RWPE2 (cell line): ENCODE data around the gene MBD3L2B.
"Not testable (repeated sequence)": the region's sequence is repeated elsewhere in the genome, so short reads cannot be mapped to it uniquely, and the experiment has no call there.

Experiments
- ATAC-seq: fragments of 200-7000 bp; cut with Tn5 transposase; 3 replicates; pipeline ENCODE4 v1.9.1; 2021; ENCODE audit warnings: low read depth
- DNase-seq: peaks from one replicate; pipeline ENCODE4 v3.0.0-alpha.2; 2020; ENCODE audit warnings: low spot score
- H3K27ac ChIP-seq: fragments of 450-650 bp; 2 replicates; pipeline ENCODE4 v1.5.1; 2017; ENCODE audit warnings: mild to moderate bottlenecking; ENCODE audit not compliant: poor library complexity, severe bottlenecking
- H3K27me3 ChIP-seq: fragments of 250-450 bp; sonication (Bioruptor Pico); 2 replicates; pipeline ENCODE4 v1.5.1; 2021; ENCODE audit warnings: mild to moderate bottlenecking, moderate library complexity; ENCODE audit not compliant: insufficient read depth, poor library complexity, severe bottlenecking
- H3K36me3 ChIP-seq: fragments of 250-450 bp; sonication (Bioruptor Pico); 2 replicates; pipeline ENCODE4 v1.5.1; 2020; ENCODE audit warnings: low read depth, mild to moderate bottlenecking, moderate library complexity
- H3K4me1 ChIP-seq: fragments of 250-450 bp; sonication (Bioruptor Pico); 2 replicates; pipeline ENCODE4 v1.5.1; 2021; ENCODE audit warnings: mild to moderate bottlenecking, moderate library complexity; ENCODE audit not compliant: insufficient read depth, poor library complexity, severe bottlenecking
- H3K4me3 ChIP-seq: fragments of 250-450 bp; sonication (Bioruptor Pico); 2 replicates; pipeline ENCODE4 v1.5.1; 2021; ENCODE audit warnings: mild to moderate bottlenecking, moderate library complexity; ENCODE audit not compliant: severe bottlenecking
- H3K9me3 ChIP-seq: fragments of 250-450 bp; sonication (Bioruptor Pico); 2 replicates; pipeline ENCODE4 v1.5.1; 2021; ENCODE audit warnings: mild to moderate bottlenecking, moderate library complexity; ENCODE audit not compliant: severe bottlenecking
- CTCF ChIP-seq: fragments of 450-650 bp; IDR thresholded peaks from one replicate; pipeline ENCODE4 v1.5.1; 2017; ENCODE audit warnings: mild to moderate bottlenecking, moderate library complexity; ENCODE audit not compliant: poor library complexity, severe bottlenecking

The MBD3L2B gene

GRCh38 chr19:7021331-7021730, at the start of gene MBD3L2B:
Gene MBD3L2B (minus strand): TSS chr19:7021431. CDS start chr19:7021397, 34 bp downstream.
- ATAC-seq, H3K4me1 ChIP-seq, H3K4me3 ChIP-seq, H3K9me3 ChIP-seq, H3K27me3 ChIP-seq, H3K27ac ChIP-seq, DNase-seq, H3K36me3 ChIP-seq: not testable (repeated sequence)

GRCh38 chr19:7069904-7070226, 48.6 kb upstream of the MBD3L2B start:
- peak overlapping the region; percentile 18 for H3K27ac ChIP-seq
- H3K36me3 ChIP-seq, result peaks cover 28% of the 10 kb centered on the region
- no peak for DNase-seq
- no peaks in the 10 kb centered on the region for H3K27me3 ChIP-seq
- H3K4me1 ChIP-seq, result no peaks in the 10 kb centered on the region
- TF ChIP-seq CTCF, result no peak
- no peaks in the 10 kb centered on the region for H3K9me3 ChIP-seq
- ATAC-seq, result peak; percentile 6; the same call in 2 of the 3 replicates
- H3K4me3 ChIP-seq, result peak overlapping the region; percentile 81

- peak; percentile 96 for DNase-seq
- no peaks in the 10 kb centered on the region for H3K9me3 ChIP-seq
- ATAC-seq, result peak; percentile 98
- H3K4me3 ChIP-seq, result peak within 1 kb of the TSS; percentile 81
- H3K27ac ChIP-seq, result peak within 1 kb of the TSS; percentile 18
- no peak for TF ChIP-seq CTCF
- H3K4me1 ChIP-seq, result no peaks in the 10 kb centered on the region
- no peaks in the 10 kb centered on the region for H3K27me3 ChIP-seq
- peaks cover 26% of the 10 kb centered on the region for H3K36me3 ChIP-seq
Measured at GRCh38 chr19:7069042-7069903, 48.0 kb upstream of the MBD3L2B start, which contains the start of gene ZNF557. Gene ZNF557 (plus strand): TSS chr19:7069703. CDS start chr19:7075075, 5,372 bp downstream.

GRCh38 chr19:7068599-7068998, 47.4 kb upstream of the MBD3L2B start:
- H3K4me1 ChIP-seq, result no peaks in the 10 kb centered on the region
- no peak for TF ChIP-seq CTCF
- H3K27me3 ChIP-seq, result no peaks in the 10 kb centered on the region
- no peaks in the 10 kb centered on the region for H3K9me3 ChIP-seq
- DNase-seq (no peak), ATAC-seq (no peak)
- H3K36me3 ChIP-seq, result peaks cover 22% of the 10 kb centered on the region
- no peak overlapping the region for H3K4me3 ChIP-seq
- no peak overlapping the region for H3K27ac ChIP-seq

- no peaks in the 10 kb centered on the region for H3K4me1 ChIP-seq
- ATAC-seq (no peak), DNase-seq (no peak)
- no peaks in the 10 kb centered on the region for H3K27me3 ChIP-seq
- no peaks in the 10 kb centered on the region for H3K9me3 ChIP-seq
- H3K27ac ChIP-seq, result no peak overlapping the region
- no peak for TF ChIP-seq CTCF
- peaks cover 21% of the 10 kb centered on the region for H3K36me3 ChIP-seq
- no peak overlapping the region for H3K4me3 ChIP-seq
Measured at GRCh38 chr19:7067716-7068115, 46.5 kb upstream of the MBD3L2B start.
